Measurements from ENCODE around the gene PARK7. TPM values are rescaled to one million over a fixed set of nuclear protein-coding genes. Genes with fewer than 3 reads are reported as not detected.

The PARK7 gene
- 189 and 241 TPM in 2 replicates for total RNA-seq

GRCh38 chr1:7961216-7962013 lies at the start of gene PARK7:
PARK7 (plus strand) TSS chr1:7961711; CDS start chr1:7962786, 1,075 bp downstream.

GRCh38 chr1:7940745-7941436 lies 20.6 kb upstream of the PARK7 start, which contains the start of gene TNFRSF9:
TNFRSF9 (minus strand) TSS chr1:7940839; CDS start chr1:7939994, 845 bp downstream.

GRCh38 chr1:8026153-8026975 lies 64.9 kb downstream of the PARK7 start, which contains the start of gene ERRFI1:
ERRFI1 (minus strand) TSS chr1:8026309; CDS start chr1:8015619, 10,690 bp downstream.

Other genes with a start within 250 kb of the PARK7 start
- gene VAMP3, start 190.4 kb upstream of the PARK7 start, total RNA-seq = 51.9 and 92.3 TPM in 2 replicates
- 6.5 and 7.7 TPM in 2 replicates for gene PER3, start 177.4 kb upstream of the PARK7 start, total RNA-seq
- 0.21 TPM in 1 of 2 replicates, not detected in the other for gene UTS2, start 108.6 kb upstream of the PARK7 start, total RNA-seq
- 0.64 and 2.7 TPM in 2 replicates for gene TNFRSF9, start 20.9 kb upstream of the PARK7 start, total RNA-seq
- gene ERRFI1, start 64.6 kb downstream of the PARK7 start, total RNA-seq = 266 and 296 TPM in 2 replicates